H9 (cell line): ENCODE measurements around the gene NCBP2L. TPM values are rescaled to one million over a fixed set of nuclear protein-coding genes. Genes with fewer than 3 reads are reported as not detected.

Experiments used
- DNase-seq: peaks from one replicate; pipeline ENCODE4 v3.0.0-alpha.2; 2017
- H2AFZ ChIP-seq: one replicate; pipeline ENCODE4 v1.6.1; 2013; ENCODE audit warnings: mild to moderate bottlenecking, low read length, control low read depth, moderate library complexity
- H2AK5ac ChIP-seq: 2 replicates; pipeline ENCODE4 v1.6.1; 2013; ENCODE audit warnings: low read length, control low read depth, mixed read lengths; ENCODE audit not compliant: insufficient read length
- H2BK120ac ChIP-seq: one replicate; pipeline ENCODE4 v1.6.1; 2013; ENCODE audit warnings: low read depth, mild to moderate bottlenecking, low read length, control low read depth, inconsistent platforms; ENCODE audit not compliant: poor library complexity, severe bottlenecking
- H2BK12ac ChIP-seq: 2 replicates; pipeline ENCODE4 v1.6.1; 2013; ENCODE audit warnings: low read length, control low read depth, mixed read lengths, low read depth; ENCODE audit not compliant: insufficient read length
- H2BK15ac ChIP-seq: 2 replicates; pipeline ENCODE4 v1.6.1; 2013; ENCODE audit warnings: low read depth, low read length, control low read depth
- H2BK20ac ChIP-seq: one replicate; pipeline ENCODE4 v1.6.1; 2013; ENCODE audit warnings: low read depth, mild to moderate bottlenecking, low read length, control low read depth, inconsistent platforms; ENCODE audit not compliant: poor library complexity, severe bottlenecking
- H2BK5ac ChIP-seq: 2 replicates; pipeline ENCODE4 v1.6.1; 2013; ENCODE audit warnings: low read length, control low read depth, mixed read lengths; ENCODE audit not compliant: insufficient read length
- H3K14ac ChIP-seq: 2 replicates; pipeline ENCODE4 v1.6.1; 2013; ENCODE audit warnings: low read length, control low read depth; ENCODE audit not compliant: insufficient read depth
- H3K18ac ChIP-seq: 2 replicates; pipeline ENCODE4 v1.6.1; 2013; ENCODE audit warnings: low read depth, mild to moderate bottlenecking, mixed read lengths, low read length, control low read depth; ENCODE audit not compliant: insufficient read length
- H3K23ac ChIP-seq: 2 replicates; pipeline ENCODE4 v1.6.1; 2013; ENCODE audit warnings: low read length, control low read depth, mixed read lengths, low read depth; ENCODE audit not compliant: insufficient read length
- H3K23me2 ChIP-seq: 2 replicates; pipeline ENCODE4 v1.6.1; 2013; ENCODE audit warnings: low read depth, mild to moderate bottlenecking, mixed read lengths, low read length, control low read depth; ENCODE audit not compliant: insufficient read length, poor library complexity, severe bottlenecking
- H3K27ac ChIP-seq: 2 replicates; pipeline ENCODE4 v1.5.1; 2013; ENCODE audit warnings: low read length, control low read depth, mixed read lengths, low read depth; ENCODE audit not compliant: insufficient read length
- H3K27me3 ChIP-seq: 2 replicates; pipeline ENCODE4 v1.6.1; 2013; ENCODE audit warnings: low read length, control low read depth, inconsistent platforms; ENCODE audit not compliant: insufficient read depth
- H3K4ac ChIP-seq: 2 replicates; pipeline ENCODE4 v1.6.1; 2013; ENCODE audit warnings: low read depth, mild to moderate bottlenecking, control low read depth, inconsistent platforms, low read length, moderate library complexity
- H3K4me1 ChIP-seq: 2 replicates; pipeline ENCODE4 v1.6.1; 2013; ENCODE audit warnings: low read length, control low read depth, inconsistent platforms; ENCODE audit not compliant: insufficient read depth
- H3K4me2 ChIP-seq: 2 replicates; pipeline ENCODE4 v1.6.1; 2013; ENCODE audit warnings: low read length, control low read depth, mixed read lengths; ENCODE audit not compliant: insufficient read length, insufficient read depth
- H3K56ac ChIP-seq: 2 replicates; pipeline ENCODE4 v1.6.1; 2013; ENCODE audit warnings: low read depth, mild to moderate bottlenecking, mixed read lengths, low read length, control low read depth; ENCODE audit not compliant: insufficient read length
- H3K79me1 ChIP-seq: 2 replicates; pipeline ENCODE4 v1.6.1; 2013; ENCODE audit warnings: low read depth, mild to moderate bottlenecking, moderate library complexity, low read length, control low read depth, inconsistent platforms; ENCODE audit not compliant: insufficient read depth, poor library complexity, severe bottlenecking
- H3K79me2 ChIP-seq: 2 replicates; pipeline ENCODE4 v1.6.1; 2013; ENCODE audit warnings: low read length, control low read depth, inconsistent platforms; ENCODE audit not compliant: insufficient read depth
- H3K9ac ChIP-seq: 2 replicates; pipeline ENCODE4 v1.6.1; 2013; ENCODE audit warnings: low read length, control low read depth, mixed read lengths; ENCODE audit not compliant: insufficient read length; ENCODE audit errors: extremely low read depth
- H3K9me3 ChIP-seq: one replicate; pipeline ENCODE4 v1.6.1; 2013; ENCODE audit warnings: low read depth, low read length, inconsistent platforms; ENCODE audit not compliant: control insufficient read depth
- H3T11ph ChIP-seq: one replicate; pipeline ENCODE4 v1.6.1; 2013; ENCODE audit warnings: mild to moderate bottlenecking, low read length, control low read depth, inconsistent platforms
- H4K20me1 ChIP-seq: one replicate; pipeline ENCODE4 v1.6.1; 2013; ENCODE audit not compliant: control insufficient read depth, insufficient read length, insufficient read depth
- H4K5ac ChIP-seq: 2 replicates; pipeline ENCODE4 v1.6.1; 2013; ENCODE audit warnings: low read depth, mild to moderate bottlenecking, mixed read lengths, low read length, control low read depth; ENCODE audit not compliant: insufficient read length
- H4K8ac ChIP-seq: replicated peaks from 2 replicates; pipeline ENCODE4 v1.6.1; 2013; ENCODE audit warnings: low read length, control low read depth, mixed read lengths, low read depth; ENCODE audit not compliant: insufficient read length
- H4K91ac ChIP-seq: 2 replicates; pipeline ENCODE4 v1.6.1; 2013; ENCODE audit warnings: low read depth, mild to moderate bottlenecking, moderate library complexity, mixed read lengths, low read length, control low read depth; ENCODE audit not compliant: insufficient read length
- H3K27ac Mint-ChIP-seq, 3 experiments: 2 replicates in 2 of 3; 3 replicates in 1 of 3; pipeline ENCODE4 v1.8.0; 2020 to 2021; ENCODE audit warnings: mixed read lengths in 3 of 3, mild to moderate bottlenecking in 1 of 3, moderate library complexity in 1 of 3
- H3K27me3 Mint-ChIP-seq: 2 replicates; pipeline ENCODE4 v1.8.0; 2021; ENCODE audit warnings: low read depth, mild to moderate bottlenecking, moderate library complexity, mixed read lengths
- H3K36me3 Mint-ChIP-seq, 3 experiments: 2 replicates in 2 of 3; 3 replicates in 1 of 3; pipeline ENCODE4 v1.8.0; 2020 to 2021; ENCODE audit warnings: low read depth in 3 of 3, mixed read lengths in 3 of 3; ENCODE audit not compliant: insufficient read depth in 1 of 3
- H3K4me1 Mint-ChIP-seq, 2 experiments: 2 replicates each; pipeline ENCODE4 v1.8.0; 2020; ENCODE audit warnings: mixed read lengths in 2 of 2
- H3K4me3 Mint-ChIP-seq, 2 experiments: 2 replicates in 1 of 2; 3 replicates in 1 of 2; pipeline ENCODE4 v1.8.0; 2020 to 2021; ENCODE audit warnings: mild to moderate bottlenecking in 2 of 2, mixed read lengths in 2 of 2, moderate library complexity in 1 of 2
- H3K9me3 Mint-ChIP-seq, 2 experiments: 2 replicates in 1 of 2; 3 replicates in 1 of 2; pipeline ENCODE4 v1.8.0; 2020; ENCODE audit warnings: mild to moderate bottlenecking in 2 of 2, mixed read lengths in 2 of 2, moderate library complexity in 1 of 2
- CTCF ChIP-seq: fragments of 200-600 bp; sonication (generic); conservative IDR thresholded peaks from 3 replicates; pipeline ENCODE4 v1.8.0; 2021; ENCODE audit warnings: antibody characterized with exemption, mild to moderate bottlenecking
- WGBS: extraction: QIAGEN DNeasy Blood & Tissue Kit; methylation state at CpG from one replicate; pipeline ENCODE4 v1.1.7; 2013; ENCODE audit warnings: missing lambda C conversion rate, low lambda C conversion rate, mixed read lengths; ENCODE audit not compliant: insufficient read length; ENCODE audit errors: extremely low coverage; 5-methylcytosine and 5-hydroxymethylcytosine counted together
- total RNA-seq: library from RNA; stranded (reverse); gene quantifications from 2 replicates; pipeline ENCODE4 v1.2.1, GENCODE V29; 2021

The NCBP2L gene
- total RNA-seq, 1 experiment from 2014 or later, result not detected

DNA sequence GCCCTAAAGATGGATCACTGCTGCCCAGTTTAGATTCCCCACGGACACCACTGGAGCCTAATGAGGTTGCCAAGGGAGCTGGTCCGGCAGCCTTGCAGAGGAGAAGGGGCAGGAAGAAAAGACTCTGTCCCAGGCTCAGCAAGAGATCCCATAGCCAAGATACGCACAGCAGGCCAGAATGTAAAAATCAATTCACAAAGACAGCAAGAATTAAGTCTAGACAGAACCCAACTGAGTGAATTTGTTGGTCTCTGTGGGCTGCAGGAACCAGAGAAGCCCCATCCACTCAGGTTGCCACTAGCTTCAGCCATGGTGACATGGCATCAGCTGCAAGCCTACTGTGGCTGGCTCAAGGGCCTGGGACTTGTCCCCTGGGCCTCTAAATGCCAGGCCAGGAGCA lies 24.8 kb upstream of the NCBP2L start:
- no peak overlapping the region for H2AK5ac ChIP-seq
- H2BK20ac ChIP-seq, result no peak overlapping the region
- Mint-ChIP-seq H3K4me1 (peaks cover 17 to 27% of the 10 kb centered on the region in 2 experiments), H3K27me3 (peaks cover 3% of the 10 kb centered on the region; the same call in 1 of the 2 replicates), H3K9me3 (peaks cover 0 to 45% of the 10 kb centered on the region in 2 experiments; a peak in 2 of 5 replicates), H3K27ac (no peak overlapping the region), H3K36me3 (peaks cover 0 to 2% (median 0%) of the 10 kb centered on the region in 3 experiments; a peak in 2 of 7 replicates), H3K4me3 (no peak overlapping the region)
- H3K56ac ChIP-seq, result no peak overlapping the region
- peaks cover 6% of the 10 kb centered on the region; the same call in 1 of the 2 replicates for H3K4me1 ChIP-seq
- no peak overlapping the region for H2AFZ ChIP-seq
- no peak overlapping the region for H2BK120ac ChIP-seq
- WGBS, result no CpG with 5 or more reads among the region's 3 CpGs
- no peak overlapping the region for H3K9ac ChIP-seq
- H4K8ac ChIP-seq, result no peak overlapping the region
- no peak for DNase-seq
- H3K23ac ChIP-seq, result no peak overlapping the region
- no peak overlapping the region for H2BK15ac ChIP-seq
- H3K14ac ChIP-seq, result no peak overlapping the region
- no peaks in the 10 kb centered on the region; the same call in 1 of the 2 replicates for H3K27me3 ChIP-seq
- H2BK5ac ChIP-seq, result no peak overlapping the region
- no peaks in the 10 kb centered on the region for H3K79me1 ChIP-seq
- H3K79me2 ChIP-seq, result no peaks in the 10 kb centered on the region
- no peak overlapping the region for H3K18ac ChIP-seq
- no peak overlapping the region for H3T11ph ChIP-seq
- H3K27ac ChIP-seq, result no peak overlapping the region
- no peak overlapping the region for H2BK12ac ChIP-seq
- no peaks in the 10 kb centered on the region for H3K9me3 ChIP-seq
- H3K4me2 ChIP-seq, result no peak overlapping the region
- no peak overlapping the region for H4K5ac ChIP-seq
- TF ChIP-seq CTCF, result no peak
- H3K23me2 ChIP-seq, result no peaks in the 10 kb centered on the region
- no peak overlapping the region for H4K91ac ChIP-seq
- no peaks in the 10 kb centered on the region for H4K20me1 ChIP-seq
- H3K4ac ChIP-seq, result no peak overlapping the region
